ENCODE results near the gene NELFA. TPM values are rescaled to one million over a fixed set of nuclear protein-coding genes. Genes with fewer than 3 reads are reported as not detected.

The NELFA gene
- total RNA-seq, 2 donors from 2014 or later: 29.5 to 53.3 TPM

- H3K36me3 ChIP-seq: peaks cover 4 to 32% of the 10 kb centered on the region in 2 donors
- TF ChIP-seq POLR2A (IDR thresholded peaks at IDR 0.05) (no peak), POLR2AphosphoS5 (IDR thresholded peaks at IDR 0.05) (no peak), CTCF (IDR thresholded peaks at IDR 0.05) (no peak)
- no peaks in the 10 kb centered on the region for H3K4me1 ChIP-seq (replicated peaks)
- 88% methylated on average over 22 of the region's 22 CpGs for WGBS
- no peak overlapping the region for H3K27ac ChIP-seq
- no peak overlapping the region for H3K4me3 ChIP-seq
- H3K27me3 ChIP-seq (replicated peaks; ENCODE audit: insufficient read depth): no peaks in the 10 kb centered on the region
- no peak for DNase-seq (ENCODE audit: low spot score)
- no peaks in the 10 kb centered on the region for H3K9me3 ChIP-seq
- intact Hi-C loops (cut with DNase I): no loop called here
Observed at GRCh38 chr4:1986578-1987210, 22.1 kb downstream of the NELFA start.

- WGBS: 90% methylated on average over 54 of the region's 54 CpGs
- TF ChIP-seq POLR2A (IDR thresholded peaks at IDR 0.05) (no peak), POLR2AphosphoS5 (IDR thresholded peaks at IDR 0.05) (no peak), CTCF (IDR thresholded peaks at IDR 0.05) (no peak)
- Histone ChIP-seq H3K36me3 (peaks cover 4 to 32% of the 10 kb centered on the region in 2 donors), H3K27me3 (replicated peaks; ENCODE audit: insufficient read depth) (no peaks in the 10 kb centered on the region), H3K4me3 (no peak overlapping the region), H3K4me1 (replicated peaks) (no peaks in the 10 kb centered on the region), H3K27ac (no peak overlapping the region), H3K9me3 (no peaks in the 10 kb centered on the region)
- DNase-seq (ENCODE audit: low spot score): no peak
- intact Hi-C loops (cut with DNase I): no loop called here
Observed at GRCh38 chr4:1985780-1986577, 22.8 kb downstream of the NELFA start.

- Histone ChIP-seq H3K4me1 (replicated peaks) (no peaks in the 10 kb centered on the region), H3K27ac (no peak overlapping the region), H3K4me3 (no peak overlapping the region), H3K27me3 (replicated peaks; ENCODE audit: insufficient read depth) (no peaks in the 10 kb centered on the region), H3K36me3 (peaks cover 4 to 32% of the 10 kb centered on the region in 2 donors), H3K9me3 (no peaks in the 10 kb centered on the region)
- DNase-seq (ENCODE audit: low spot score): no peak
- TF ChIP-seq POLR2AphosphoS5 (IDR thresholded peaks at IDR 0.05): no peak
- no peak for TF ChIP-seq CTCF (IDR thresholded peaks at IDR 0.05)
- TF ChIP-seq POLR2A (IDR thresholded peaks at IDR 0.05): no peak
- intact Hi-C loops (cut with DNase I): no loop called here
- 96% methylated on average over 14 of the region's 14 CpGs for WGBS
Observed at GRCh38 chr4:1985294-1985693, 23.5 kb downstream of the NELFA start.

GRCh38 chr4:1984406-1985191 is 24.2 kb downstream of the NELFA start:
- 69% methylated on average over 27 of the region's 27 CpGs for WGBS

More at GRCh38 chr4:1984406-1985191, 24.2 kb downstream of the NELFA start:
- Histone ChIP-seq H3K9me3 (no peaks in the 10 kb centered on the region), H3K4me3 (no peak overlapping the region), H3K36me3 (peaks cover 4 to 31% of the 10 kb centered on the region in 2 donors), H3K4me1 (replicated peaks) (no peaks in the 10 kb centered on the region), H3K27me3 (replicated peaks; ENCODE audit: insufficient read depth) (no peaks in the 10 kb centered on the region), H3K27ac (no peak overlapping the region)
- no peak for TF ChIP-seq POLR2A (IDR thresholded peaks at IDR 0.05)
- TF ChIP-seq CTCF (IDR thresholded peaks at IDR 0.05): no peak
- TF ChIP-seq POLR2AphosphoS5 (IDR thresholded peaks at IDR 0.05): no peak
- intact Hi-C loops (cut with DNase I): no loop called here
- DNase-seq (ENCODE audit: low spot score): no peak
